KG1 (cell line): ENCODE data around the gene DUSP28.
"Not testable (repeated sequence)": the region's sequence is repeated elsewhere in the genome, so short reads cannot be mapped to it uniquely, and the experiment has no call there.

Source experiments
- DNase-seq: peaks from one replicate; lab custom pipeline; 2025; lab: John Stamatoyannopoulos, UW

Gene DUSP28

GRCh38 chr2:240527153-240527750 is 32.9 kb upstream of the DUSP28 start:
- no peak for DNase-seq

GRCh38 chr2:240528406-240529040 is 31.6 kb upstream of the DUSP28 start:
- DNase-seq = no peak

- DNase-seq = no peak
Observed at GRCh38 chr2:240529344-240529999, 30.7 kb upstream of the DUSP28 start.

GRCh38 chr2:240530181-240530580 is 30.0 kb upstream of the DUSP28 start:
- no peak for DNase-seq

GRCh38 chr2:240531038-240531437 is 29.1 kb upstream of the DUSP28 start:
- no peak for DNase-seq

GRCh38 chr2:240532031-240532775 is 28.0 kb upstream of the DUSP28 start:
- no peak for DNase-seq

GRCh38 chr2:240538031-240538780 is 22.0 kb upstream of the DUSP28 start:
- no peak for DNase-seq

GRCh38 chr2:240539101-240539500 is 21.1 kb upstream of the DUSP28 start:
- DNase-seq = not testable (repeated sequence)

GRCh38 chr2:240539906-240540305 is 20.3 kb upstream of the DUSP28 start:
- DNase-seq = no peak

- no peak for DNase-seq
Observed at GRCh38 chr2:240551288-240551687, 8.9 kb upstream of the DUSP28 start.

- DNase-seq = no peak
Observed at GRCh38 chr2:240551811-240552210, 8.3 kb upstream of the DUSP28 start.

- no peak for DNase-seq
Observed at GRCh38 chr2:240553956-240554480, 6.1 kb upstream of the DUSP28 start.

- no peak for DNase-seq
Observed at GRCh38 chr2:240554767-240555493, 5.2 kb upstream of the DUSP28 start.

GRCh38 chr2:240555541-240556250 is 4.5 kb upstream of the DUSP28 start:
- DNase-seq = no peak

GRCh38 chr2:240556553-240557100 is 3.5 kb upstream of the DUSP28 start:
- no peak for DNase-seq

- no peak for DNase-seq
Observed at GRCh38 chr2:240557101-240557751, 2.9 kb upstream of the DUSP28 start.

- DNase-seq = no peak
Observed at GRCh38 chr2:240557808-240558207, 2.3 kb upstream of the DUSP28 start, which contains the start of gene ANKMY1. Gene ANKMY1 (minus strand): TSS chr2:240557988. CDS start chr2:240557335, 653 bp downstream.

GRCh38 chr2:240558236-240558761 is 1.9 kb upstream of the DUSP28 start:
- DNase-seq = no peak

- no peak for DNase-seq
Observed at GRCh38 chr2:240559286-240559685, 871 bp upstream of the DUSP28 start.
